Measurements from ENCODE around the gene MMP15.

MMP15 gene

GRCh38 chr16:58019866-58020538 lies 5.6 kb upstream of the MMP15 start:
- DNase-seq (ENCODE audit: low read depth), result no peak

DNA sequence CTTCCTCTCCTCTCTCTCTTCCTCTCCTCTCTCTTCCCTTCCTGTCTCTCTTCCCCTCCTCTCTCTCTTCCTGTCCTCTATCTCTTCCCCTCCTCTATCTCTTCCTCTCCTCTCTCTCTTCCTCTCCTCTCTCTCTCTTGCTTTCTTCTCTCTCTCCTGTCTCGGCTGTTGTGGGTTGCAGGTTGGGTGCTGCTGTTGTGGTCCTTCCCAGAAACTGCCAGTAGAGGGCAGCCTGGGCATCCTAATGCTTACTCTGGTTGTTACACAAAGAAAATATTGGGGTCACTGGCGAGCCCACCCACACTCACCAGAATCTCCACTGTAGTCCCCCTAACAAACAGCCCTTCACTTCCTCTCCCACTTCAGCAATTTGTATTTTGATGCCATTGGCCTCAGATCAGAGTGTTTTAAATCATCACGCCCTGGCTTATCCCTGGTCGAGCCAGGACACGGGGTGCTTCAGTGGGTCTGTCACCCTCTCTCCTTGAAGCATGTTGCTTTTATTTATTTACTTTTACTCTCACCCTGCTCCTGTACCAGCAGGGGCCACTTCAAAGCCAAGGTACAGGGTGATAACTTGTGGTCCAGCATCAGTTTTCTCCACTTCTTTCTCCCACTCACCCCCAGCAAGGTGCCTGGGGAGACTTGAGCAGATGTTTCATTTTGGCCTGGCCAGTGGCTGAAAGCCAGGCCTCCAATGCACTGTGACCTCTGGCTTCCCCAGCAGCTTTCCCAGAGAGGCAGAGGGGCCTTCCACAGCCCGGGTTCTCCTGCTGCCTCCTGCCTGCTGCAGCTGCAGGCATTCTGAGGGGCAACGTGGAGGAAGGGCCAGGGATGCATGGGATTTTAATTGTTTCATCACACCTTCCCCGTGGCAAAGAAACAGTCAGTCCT lies 4.7 kb upstream of the MMP15 start:
- no peak for DNase-seq (ENCODE audit: low read depth)

- DNase-seq (ENCODE audit: low read depth), result no peak
Observed at GRCh38 chr16:58021661-58022551, 3.6 kb upstream of the MMP15 start.

DNA sequence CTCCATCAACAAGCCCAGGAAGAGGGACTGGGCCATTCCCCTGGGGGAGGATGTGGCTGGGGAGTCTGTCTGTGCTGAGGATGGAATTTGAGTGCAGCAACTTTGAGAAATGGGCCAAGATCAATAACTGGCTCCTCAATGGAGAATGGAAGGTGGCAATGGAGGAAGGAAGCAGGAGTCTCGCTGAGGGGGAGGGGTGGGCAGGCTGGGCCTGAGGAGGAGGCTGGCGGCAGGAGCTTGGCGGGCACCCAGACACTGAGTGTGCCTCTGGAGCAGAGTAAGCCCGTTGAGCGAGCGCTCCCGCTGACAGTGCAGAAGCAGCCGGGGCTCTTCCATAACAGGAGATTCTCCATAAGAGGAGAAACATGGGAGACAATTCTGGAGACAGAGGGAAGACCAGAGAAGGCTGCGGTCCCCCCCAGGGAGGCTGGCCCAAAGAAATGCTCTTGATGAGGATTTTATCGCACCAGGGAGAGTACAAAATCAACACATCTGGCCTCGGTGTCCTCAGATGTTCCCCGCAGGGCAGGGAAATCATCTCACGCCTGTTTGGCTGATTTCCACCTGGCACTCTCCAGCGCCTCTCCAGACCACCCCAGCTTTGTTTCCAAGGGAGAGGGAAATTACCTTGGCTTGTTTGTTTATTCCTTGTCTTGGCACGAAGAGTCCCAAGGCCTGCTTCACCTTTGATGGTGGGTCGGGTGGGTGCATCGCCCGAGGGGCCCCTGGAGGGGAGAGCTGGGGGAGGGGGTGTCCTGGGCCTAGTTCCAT lies 2.8 kb upstream of the MMP15 start:
- no peak for DNase-seq (ENCODE audit: low read depth)

DNA sequence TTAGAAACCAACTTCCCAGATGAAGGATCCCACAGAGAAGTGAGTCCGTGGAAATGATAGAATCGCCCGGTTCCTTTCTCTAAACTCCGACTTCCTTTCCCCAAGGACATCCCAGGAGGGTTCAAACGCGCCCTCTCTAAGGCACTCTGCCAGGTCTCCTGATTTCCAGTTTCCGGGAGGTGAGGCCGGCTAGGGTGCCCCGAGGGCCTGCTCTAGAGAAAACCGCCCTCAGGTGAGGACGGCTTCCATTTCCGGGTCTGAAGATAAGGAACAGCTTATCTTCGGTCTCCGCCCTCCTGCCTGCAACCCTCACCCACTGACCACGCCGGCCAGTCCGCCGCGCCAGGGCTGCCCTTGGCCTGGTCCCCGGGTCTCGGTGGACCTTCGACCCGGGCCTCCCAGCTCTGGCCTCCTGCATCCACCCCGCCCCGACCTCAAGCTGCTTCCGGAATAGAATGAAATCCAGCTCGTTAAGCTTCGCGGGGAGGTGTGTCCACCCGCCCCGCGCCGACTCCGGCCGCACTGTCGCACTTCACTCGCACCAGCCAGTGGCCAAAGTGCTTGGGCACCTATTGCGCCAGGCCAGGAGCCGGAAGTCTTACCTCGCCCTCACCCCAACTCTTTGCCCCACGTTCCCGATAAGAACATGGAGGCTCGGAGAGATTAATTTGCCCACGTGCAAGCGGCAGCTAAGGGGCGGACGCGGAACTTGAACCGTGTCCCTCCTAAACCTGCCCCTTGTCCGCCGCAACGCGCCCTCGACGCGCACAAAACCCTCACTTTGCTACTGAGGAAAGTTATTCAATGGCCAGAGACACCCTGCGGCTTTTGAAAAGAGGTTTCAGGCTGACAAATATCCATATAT lies 836 bp upstream of the MMP15 start:
- DNase-seq (ENCODE audit: low read depth), result no peak

- no peak for DNase-seq (ENCODE audit: low read depth)
Observed at GRCh38 chr16:58026139-58026704, 668 bp downstream of the MMP15 start.

GRCh38 chr16:58026705-58027160 lies 1.2 kb downstream of the MMP15 start:
- DNase-seq (ENCODE audit: low read depth), result no peak

- DNase-seq (ENCODE audit: low read depth), result no peak
Observed at GRCh38 chr16:58027161-58027915, 1.8 kb downstream of the MMP15 start.

DNA sequence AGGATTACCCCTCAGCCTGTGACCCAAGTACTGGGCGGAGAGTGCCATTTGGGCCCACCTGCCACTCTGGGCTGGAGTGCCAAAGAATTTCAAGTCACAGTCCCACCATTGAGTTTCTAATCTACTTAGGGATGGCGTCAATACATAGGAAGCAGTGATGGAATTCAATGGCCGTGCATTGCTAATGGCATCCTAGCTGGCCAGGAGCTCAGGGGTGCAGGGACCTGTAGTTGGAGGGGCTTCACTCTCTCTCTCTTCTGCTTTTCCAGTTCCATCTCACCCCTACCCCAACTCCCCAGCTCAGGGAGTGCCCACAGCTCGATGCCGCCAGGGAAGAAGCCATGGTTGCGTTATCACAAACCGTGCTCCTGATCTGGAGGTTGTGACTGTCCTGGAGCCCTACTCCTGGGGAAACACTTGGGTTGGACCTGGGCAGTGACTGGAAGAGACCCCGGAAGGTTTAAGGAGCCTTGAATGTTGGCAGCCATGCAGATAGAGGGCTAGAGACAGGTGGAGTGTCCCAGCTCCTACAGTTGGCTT lies 2.4 kb downstream of the MMP15 start:
- DNase-seq (ENCODE audit: low read depth), result no peak

- DNase-seq (ENCODE audit: low read depth), result no peak
Observed at GRCh38 chr16:58028541-58029070, 3.1 kb downstream of the MMP15 start.

DNA sequence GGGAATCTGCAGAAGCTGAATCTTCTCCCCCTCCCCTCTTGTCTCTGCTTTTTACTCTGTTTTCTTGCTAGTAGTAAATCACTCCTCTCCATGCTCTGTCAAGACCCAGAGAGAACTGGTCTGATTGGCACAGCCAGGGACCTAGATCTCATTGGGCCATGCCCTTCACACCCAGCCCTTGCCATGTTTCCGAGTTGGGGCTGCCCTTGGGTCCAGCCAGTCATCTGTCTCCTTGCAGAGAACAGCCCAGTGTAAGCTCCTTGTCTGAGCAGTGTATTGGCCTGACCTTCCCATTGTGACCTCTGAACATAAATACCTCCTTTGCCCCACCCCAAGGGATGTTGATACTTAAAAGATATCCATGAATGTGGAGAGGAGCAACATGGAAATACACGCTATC lies 3.9 kb downstream of the MMP15 start:
- DNase-seq (ENCODE audit: low read depth), result no peak

DNA sequence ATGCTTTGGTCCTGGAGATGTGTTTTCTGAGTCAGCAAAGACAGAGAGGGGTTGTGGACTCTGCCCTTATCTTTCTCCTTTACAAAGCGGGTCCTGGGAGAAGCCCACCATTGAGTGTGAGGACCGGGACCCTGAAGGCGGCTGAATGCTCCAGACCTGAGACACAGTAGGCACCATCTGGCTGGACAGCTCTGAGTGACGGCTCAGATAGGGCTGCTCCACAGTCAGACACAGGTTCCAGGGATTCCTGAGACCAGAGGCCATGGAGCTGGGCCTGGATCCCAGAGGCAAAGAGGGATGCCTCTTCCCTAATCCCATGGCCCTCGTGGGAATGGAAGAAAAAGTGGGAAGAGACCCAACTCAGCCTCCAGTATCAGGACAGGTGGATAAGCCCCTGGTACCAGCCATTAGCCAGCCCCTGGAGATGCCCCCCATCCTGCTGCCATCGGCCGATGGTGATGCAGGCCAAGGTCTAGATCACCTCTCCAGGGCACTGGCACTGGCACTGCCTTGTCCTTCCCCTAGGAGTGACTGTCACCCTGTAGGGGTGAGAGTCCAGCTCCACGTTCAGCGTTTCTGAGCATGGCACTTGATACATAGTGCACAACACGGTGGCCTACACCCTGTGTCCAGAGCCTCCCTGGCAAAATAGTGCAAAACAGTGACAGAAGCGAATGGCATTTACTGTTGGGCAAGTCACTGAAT lies 4.7 kb downstream of the MMP15 start:
- no peak for DNase-seq (ENCODE audit: low read depth)

GRCh38 chr16:58031016-58031800 lies 5.7 kb downstream of the MMP15 start:
- no peak for DNase-seq (ENCODE audit: low read depth)

- DNase-seq (ENCODE audit: low read depth), result no peak
Observed at GRCh38 chr16:58032710-58033293, 7.2 kb downstream of the MMP15 start.

- DNase-seq (ENCODE audit: low read depth), result no peak
Observed at GRCh38 chr16:58034128-58034685, 8.7 kb downstream of the MMP15 start.

DNA sequence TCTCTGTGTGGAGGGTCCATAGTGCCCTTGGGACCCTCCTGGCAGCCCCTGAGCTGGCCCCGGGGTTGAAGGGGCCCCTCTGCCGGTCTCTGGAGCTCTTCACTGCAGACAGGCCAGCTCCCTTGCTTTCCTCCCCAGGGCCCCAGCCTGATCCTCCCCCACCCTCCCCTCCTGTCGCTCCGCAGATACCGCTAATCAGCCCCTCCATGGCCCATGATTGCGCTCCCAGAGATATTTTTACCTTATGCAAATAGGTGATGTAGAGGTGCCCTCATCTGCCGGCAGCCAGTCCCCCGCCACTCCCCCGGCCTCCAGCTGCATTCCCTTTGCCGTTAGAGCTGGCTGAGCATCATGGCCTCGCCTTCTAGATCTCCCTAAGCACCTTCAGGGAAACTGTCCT lies 9.2 kb downstream of the MMP15 start:
- no peak for DNase-seq (ENCODE audit: low read depth)

All from stimulated activated CD4-positive, alpha-beta T cell treated with anti-CD3 and anti-CD28 coated beads, Interleukin-2, amount 100 ng/mL, for 4 hours (primary cell).